Fibroblast of gingiva (primary cell): ENCODE measurements around the gene ACSS2.
A peak's percentile ranks its signal among the peaks of the same experiment; 100 is the strongest.

Source experiments
- DNase-seq: peaks from one replicate; pipeline ENCODE4 v3.0.0-alpha.2; 2011; ENCODE audit warnings: low read depth

Gene ACSS2

GRCh38 chr20:34907616-34908469 lies 31.4 kb downstream of the ACSS2 start:
- DNase-seq, result peak; percentile 76

- DNase-seq, result no peak
Measured at GRCh38 chr20:34915131-34915530, 38.7 kb downstream of the ACSS2 start.

DNA sequence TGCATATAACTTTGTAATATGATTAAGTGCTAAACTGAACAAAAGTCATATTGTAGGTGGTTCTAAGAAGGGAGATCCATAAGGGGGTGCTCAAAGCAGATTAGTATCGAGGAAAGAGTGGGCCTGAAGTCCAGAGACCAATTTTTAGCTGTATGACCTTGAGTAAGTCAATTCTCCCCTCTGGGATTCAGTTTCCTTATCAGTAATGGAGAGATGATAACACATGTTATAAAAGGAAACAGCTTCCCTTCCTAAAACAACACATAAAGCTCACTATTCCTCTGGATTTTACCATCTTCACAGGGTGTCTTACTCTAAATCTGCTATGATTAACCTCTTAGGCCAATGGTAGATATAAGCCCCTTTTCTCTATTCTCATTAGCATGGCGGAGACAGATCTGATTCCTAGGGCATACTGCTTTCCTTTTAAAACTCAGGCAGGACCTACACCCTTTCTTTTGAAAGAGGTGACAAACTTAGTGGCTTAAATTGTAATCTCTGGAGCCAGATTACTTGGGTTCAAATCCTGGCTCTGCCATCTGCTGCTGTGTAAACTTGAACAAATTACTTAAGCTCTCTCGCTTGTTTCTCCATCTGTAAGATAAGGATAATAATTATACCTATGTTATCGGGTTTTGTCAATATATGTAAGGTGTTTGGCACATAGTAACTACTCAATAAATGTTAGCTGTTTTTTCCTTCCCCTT lies 39.5 kb downstream of the ACSS2 start:
- no peak for DNase-seq

DNA sequence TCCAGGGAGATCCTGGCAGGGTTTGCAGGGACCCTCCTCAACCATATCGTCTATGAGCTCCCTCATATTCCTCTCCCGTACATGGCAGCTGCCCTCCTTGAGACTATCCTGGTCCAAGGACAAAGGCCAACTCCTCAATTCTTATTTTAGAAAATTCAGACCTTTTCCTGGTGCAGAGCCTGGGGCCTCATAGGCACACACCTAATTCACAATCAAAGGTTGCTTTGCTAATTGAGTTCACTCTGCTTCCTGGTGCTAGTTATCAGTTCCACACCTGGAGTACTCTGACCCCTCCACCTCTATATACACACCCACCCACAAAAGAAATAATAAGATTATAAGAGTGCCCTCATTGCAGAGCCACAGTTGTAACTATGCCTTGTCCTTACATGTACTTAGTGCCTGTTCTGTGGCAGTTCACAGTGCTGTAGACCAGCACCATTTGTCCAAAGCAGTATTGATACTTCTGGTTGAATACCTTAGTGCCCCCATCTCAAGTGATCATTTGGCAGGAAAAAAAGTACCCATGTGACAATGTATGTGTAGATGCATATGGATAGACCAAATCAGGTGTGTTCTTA lies 40.5 kb downstream of the ACSS2 start:
- DNase-seq, result no peak

GRCh38 chr20:34920055-34920454 lies 43.6 kb downstream of the ACSS2 start:
- no peak for DNase-seq

DNA sequence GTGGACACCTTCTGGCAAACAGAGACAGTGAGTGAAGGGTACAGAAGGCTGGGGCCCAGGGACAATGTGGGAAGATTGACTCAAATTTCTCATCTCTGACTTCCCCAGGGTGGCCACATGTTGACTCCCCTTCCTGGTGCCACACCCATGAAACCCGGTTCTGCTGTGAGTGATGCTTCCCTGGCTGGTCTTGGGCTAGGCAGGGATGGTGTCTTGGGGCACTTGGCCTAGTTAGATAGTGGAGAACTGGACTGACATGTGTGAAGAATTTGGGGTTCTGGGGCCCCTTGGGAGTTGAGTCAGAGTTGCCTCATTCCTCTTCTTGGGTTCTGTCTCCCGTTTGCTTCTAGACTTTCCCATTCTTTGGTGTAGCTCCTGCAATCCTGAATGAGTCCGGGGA lies 45.0 kb downstream of the ACSS2 start:
- DNase-seq, result peak; percentile 42

DNA sequence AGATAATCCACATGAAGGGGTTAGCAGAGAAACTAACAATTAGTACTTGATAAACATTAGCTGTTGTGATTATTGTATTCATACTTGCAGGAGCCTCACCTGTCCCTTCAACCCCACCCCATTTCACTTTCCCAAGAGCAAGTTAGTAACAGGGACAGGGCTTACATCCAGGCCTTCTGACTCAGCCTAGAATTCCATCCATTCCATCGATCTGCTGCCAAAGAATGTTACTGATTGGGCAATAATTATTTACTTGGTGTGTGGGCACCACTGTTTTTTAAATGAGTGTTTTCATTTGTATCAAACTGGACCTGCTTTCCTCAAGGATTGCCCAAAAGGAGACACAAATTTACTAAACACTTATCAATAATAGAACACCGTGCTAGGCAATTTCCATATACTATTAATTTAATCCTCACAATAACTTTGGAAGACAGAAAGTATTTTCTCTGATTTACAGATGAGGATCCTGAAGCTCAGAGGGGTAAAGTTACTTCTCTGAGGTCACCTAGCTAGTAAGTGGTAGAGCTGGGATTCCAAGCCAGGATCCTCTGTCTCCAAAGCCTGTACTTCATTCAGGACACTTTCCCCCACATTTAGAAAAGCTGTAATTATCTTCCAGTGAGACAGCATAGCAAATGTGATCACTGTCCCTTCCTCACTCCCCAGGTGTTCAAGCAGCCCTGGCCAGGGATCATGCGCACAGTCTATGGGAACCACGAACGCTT lies 46.4 kb downstream of the ACSS2 start:
- peak; percentile 83 for DNase-seq

DNA sequence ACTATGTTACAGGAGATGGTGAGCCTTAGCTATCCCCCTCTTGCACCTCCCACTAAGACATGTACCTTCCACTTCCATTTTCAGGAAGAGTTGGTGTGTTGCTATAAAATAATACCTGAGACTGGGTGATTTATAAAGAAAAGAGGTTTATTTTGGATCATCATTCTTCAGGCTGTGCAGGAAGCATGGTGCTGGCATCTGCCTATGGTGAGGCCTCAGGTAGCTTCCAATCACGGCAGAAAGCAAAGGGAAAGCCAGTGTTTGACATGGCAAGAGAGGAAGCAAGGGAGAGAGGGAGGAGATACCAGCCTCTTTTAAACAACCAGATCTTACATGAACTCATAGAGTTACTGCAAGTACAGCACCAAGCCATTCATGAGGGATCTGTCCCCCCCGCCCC lies 47.0 kb downstream of the ACSS2 start:
- DNase-seq, result no peak

DNA sequence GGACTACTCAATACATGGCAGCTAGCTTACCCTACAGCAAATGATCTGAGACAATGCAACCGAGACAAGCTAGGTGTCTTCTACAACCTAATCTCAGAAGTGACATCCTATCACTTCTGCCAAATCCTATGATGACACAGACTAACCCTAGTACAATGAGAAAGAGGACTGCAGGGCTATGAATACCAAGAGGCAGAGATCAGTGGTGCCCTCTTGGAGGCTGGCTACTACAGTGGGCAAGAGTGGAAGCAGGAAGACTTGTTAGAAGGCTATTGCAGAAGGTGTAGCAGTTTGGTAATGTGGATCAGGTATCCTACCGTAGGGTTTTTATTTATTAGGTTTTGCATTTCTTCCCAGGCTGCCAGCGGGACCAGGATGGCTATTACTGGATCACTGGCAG lies 48.9 kb downstream of the ACSS2 start:
- DNase-seq, result no peak

- no peak for DNase-seq
Measured at GRCh38 chr20:34925981-34926380, 49.6 kb downstream of the ACSS2 start.

GRCh38 chr20:34926581-34926980 lies 50.2 kb downstream of the ACSS2 start:
- no peak for DNase-seq

DNA sequence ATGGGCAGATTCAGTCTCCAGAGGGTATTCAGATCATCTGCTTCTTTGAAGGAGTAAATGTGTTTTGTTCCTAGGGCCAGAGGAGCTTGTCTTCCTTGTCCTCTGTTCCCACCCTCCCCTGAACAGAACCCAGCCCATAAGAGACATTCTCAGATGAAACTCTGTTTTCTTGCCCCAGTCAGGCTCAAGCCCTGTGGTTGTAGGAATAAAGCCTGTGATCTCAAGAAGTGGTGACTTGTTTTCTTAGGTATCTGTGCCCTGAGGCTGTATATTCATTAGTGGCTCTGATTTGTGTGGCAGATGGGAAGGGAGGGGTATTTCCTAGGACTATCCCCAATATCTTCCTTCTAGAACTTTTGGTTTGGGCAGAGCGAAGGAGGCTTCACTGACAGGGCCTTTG lies 51.3 kb downstream of the ACSS2 start:
- no peak for DNase-seq

DNA sequence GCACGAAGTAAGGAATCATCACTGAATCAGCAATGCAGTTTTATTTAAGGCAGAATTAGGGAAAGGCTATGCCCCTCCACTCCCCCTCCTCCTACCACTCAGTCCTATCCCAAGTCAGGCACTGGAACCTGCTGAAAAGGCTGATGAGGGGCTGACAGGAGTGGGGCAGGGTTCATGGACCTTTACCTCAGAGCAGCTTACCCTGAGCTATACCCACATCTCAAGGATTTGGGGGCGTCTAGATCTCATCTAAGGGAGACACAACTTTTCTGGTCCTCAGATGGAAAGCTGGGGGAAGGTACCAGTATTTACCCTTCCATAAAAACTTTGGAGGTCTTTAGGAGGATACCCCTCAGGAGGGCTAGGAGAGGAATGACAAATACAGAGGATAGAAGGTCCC lies 52.0 kb downstream of the ACSS2 start:
- no peak for DNase-seq

- no peak for DNase-seq
Measured at GRCh38 chr20:34931771-34932170, 55.4 kb downstream of the ACSS2 start.

GRCh38 chr20:34938466-34939163 lies 62.2 kb downstream of the ACSS2 start:
- peak; percentile 17 for DNase-seq

- no peak for DNase-seq
Measured at GRCh38 chr20:34940081-34940481, 63.7 kb downstream of the ACSS2 start.

DNA sequence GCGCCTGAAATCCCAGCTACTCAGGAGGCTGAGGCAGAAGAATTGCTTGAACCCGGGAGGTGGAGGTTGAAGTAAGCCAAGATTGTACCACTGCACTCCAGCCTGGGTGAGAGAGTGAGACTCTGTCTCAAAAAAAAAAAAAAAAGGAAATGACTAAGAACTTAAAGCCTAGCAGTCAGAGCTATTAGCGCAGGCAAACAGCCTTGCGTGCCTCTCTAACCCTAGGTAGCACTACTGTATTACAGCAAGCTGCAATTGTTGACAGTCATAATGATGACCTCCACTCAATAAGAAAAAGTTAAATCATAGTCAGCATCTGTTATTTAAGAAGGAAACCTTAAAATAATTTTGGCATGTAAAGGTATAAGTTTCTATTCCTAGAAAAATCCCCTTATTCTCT lies 64.8 kb downstream of the ACSS2 start:
- DNase-seq, result no peak

GRCh38 chr20:34942301-34942700 lies 65.9 kb downstream of the ACSS2 start:
- DNase-seq, result no peak

- no peak for DNase-seq
Measured at GRCh38 chr20:34943808-34944567, 67.6 kb downstream of the ACSS2 start.

- DNase-seq, result no peak
Measured at GRCh38 chr20:34945315-34946077, 69.1 kb downstream of the ACSS2 start.
